Keratinocyte (primary cell): ENCODE data around the gene GPR37.

Experiments
- EZH2 ChIP-seq: IDR thresholded peaks from one replicate; pipeline ENCODE4 v1.6.1; 2012; ENCODE audit warnings: inconsistent platforms, mild to moderate bottlenecking, low read length, moderate library complexity
- TF ChIP-seq, protein P1 (sequence below), 3 experiments: IDR thresholded peaks in 1 of 3; conservative IDR thresholded peaks in 1 of 3; optimal IDR thresholded peaks in 1 of 3; 2 replicates in 2 of 3; 3 replicates in 1 of 3; pipeline versions ENCODE3 to v1.5.1; 2011; ENCODE audit warnings: low read length in 3 of 3, mild to moderate bottlenecking in 3 of 3, moderate library complexity in 2 of 3, control low read depth in 1 of 3, inconsistent platforms in 1 of 3; ENCODE audit not compliant: insufficient read depth in 2 of 3; ENCODE audit errors: extremely low read depth in 1 of 3

DNA sequence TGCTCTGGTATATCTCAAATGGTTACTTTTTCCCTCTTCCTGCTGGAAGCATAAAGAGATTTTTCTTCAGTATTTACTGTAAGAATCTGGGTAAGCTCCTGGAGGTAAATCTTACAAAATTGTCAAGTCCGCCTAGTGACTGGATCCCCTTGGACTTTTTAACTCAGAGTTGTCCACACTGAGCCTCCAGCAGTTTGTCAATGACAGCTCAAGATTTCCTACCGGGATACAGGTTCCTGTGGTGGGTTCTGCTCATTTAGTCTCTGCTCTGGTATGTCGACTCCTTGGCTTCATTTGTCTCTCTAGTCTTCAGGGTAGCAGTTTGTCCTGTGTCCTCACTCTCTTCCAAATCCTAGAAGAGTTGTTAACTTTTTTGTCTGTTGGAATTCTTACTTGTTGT lies 27.0 kb downstream of the GPR37 start:
- TF ChIP-seq, protein P1, sequence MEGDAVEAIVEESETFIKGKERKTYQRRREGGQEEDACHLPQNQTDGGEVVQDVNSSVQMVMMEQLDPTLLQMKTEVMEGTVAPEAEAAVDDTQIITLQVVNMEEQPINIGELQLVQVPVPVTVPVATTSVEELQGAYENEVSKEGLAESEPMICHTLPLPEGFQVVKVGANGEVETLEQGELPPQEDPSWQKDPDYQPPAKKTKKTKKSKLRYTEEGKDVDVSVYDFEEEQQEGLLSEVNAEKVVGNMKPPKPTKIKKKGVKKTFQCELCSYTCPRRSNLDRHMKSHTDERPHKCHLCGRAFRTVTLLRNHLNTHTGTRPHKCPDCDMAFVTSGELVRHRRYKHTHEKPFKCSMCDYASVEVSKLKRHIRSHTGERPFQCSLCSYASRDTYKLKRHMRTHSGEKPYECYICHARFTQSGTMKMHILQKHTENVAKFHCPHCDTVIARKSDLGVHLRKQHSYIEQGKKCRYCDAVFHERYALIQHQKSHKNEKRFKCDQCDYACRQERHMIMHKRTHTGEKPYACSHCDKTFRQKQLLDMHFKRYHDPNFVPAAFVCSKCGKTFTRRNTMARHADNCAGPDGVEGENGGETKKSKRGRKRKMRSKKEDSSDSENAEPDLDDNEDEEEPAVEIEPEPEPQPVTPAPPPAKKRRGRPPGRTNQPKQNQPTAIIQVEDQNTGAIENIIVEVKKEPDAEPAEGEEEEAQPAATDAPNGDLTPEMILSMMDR (optimal IDR thresholded peaks at IDR 0.05 in 1 of 3, IDR thresholded peaks at IDR 0.05 in 1 of 3, conservative IDR thresholded peaks at IDR 0.05 in 1 of 3; ENCODE audit: extremely low read depth in 1 of 3, insufficient read depth in 2 of 3, low read length in 3 of 3): no peak
- TF ChIP-seq EZH2: no peak
